Ishikawa (cell line): ENCODE measurements around the gene IL17C.

ENCODE experiments used
- REST ChIP-seq: IDR thresholded peaks from 2 replicates; pipeline ENCODE4 v1.6.1; 2012; ENCODE audit warnings: low read depth, mild to moderate bottlenecking
- YY1 ChIP-seq: IDR thresholded peaks from 2 replicates; pipeline ENCODE4 v1.6.1; 2012; ENCODE audit warnings: low read depth

GRCh38 chr16:88653596-88654362 is 15.4 kb downstream of the IL17C start:
- TF ChIP-seq YY1 (no peak), REST (no peak)
